ENCODE data around the gene METTL9. TPM values are rescaled to one million over a fixed set of nuclear protein-coding genes. Genes with fewer than 3 reads are reported as not detected.
A peak's percentile ranks its signal among the peaks of the same experiment; 100 is the strongest.

METTL9 gene
- polyA plus RNA-seq, 3 donors = 181 to 400 (median 373) TPM

DNA sequence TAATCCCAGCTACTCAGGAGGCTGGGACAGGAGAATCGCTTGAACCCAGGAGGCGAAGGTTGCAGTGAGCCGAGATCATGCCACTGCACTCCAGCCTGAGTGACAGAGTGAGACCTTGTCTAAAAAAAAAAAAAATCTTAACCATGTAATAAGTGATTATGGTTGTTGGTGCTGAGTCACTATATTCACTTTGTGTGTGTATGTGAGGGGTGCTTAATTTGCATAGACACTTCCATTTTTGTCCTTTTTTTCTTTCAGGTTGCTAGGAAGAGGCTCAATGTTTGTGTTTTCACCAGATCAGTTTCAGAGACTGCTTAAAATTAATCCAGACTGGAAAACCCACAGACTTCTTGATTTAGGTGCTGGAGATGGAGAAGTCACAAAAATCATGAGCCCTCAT, 18.2 kb downstream of the METTL9 start:
- intact Hi-C loops (cut with micrococcal nuclease) = no loop called here

DNA sequence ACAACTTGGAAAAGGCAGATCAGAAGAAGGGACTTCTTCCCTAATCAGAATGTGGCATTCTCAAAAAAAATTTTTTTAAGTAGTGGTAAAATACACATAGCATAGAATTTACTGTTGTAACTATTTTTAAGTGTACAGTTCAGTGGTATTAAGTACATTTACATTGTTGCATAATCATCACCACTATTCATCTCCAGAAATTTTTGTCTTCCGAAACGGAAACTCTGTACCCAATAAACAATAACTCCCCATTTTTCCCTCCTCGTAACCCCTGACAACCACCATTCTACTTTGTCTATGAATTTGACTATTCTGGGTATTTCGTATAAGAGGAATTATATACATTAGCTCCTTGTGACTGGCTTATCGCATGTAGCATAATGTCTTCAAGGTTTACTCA, 18.9 kb downstream of the METTL9 start:
- Histone ChIP-seq H3K79me2 (ENCODE audit: insufficient read depth, low read length) (peaks cover 100% of the 10 kb centered on the region), H3K4me2 (replicated peaks; ENCODE audit: extremely low read depth, low read length, poor library complexity, severe bottlenecking) (no peak overlapping the region), H4K20me1 (ENCODE audit: insufficient read depth, low read length) (peaks cover 73% of the 10 kb centered on the region), H3K9me3 (replicated peaks in 1 of 2; ENCODE audit: control insufficient read depth in 1 of 2, insufficient read depth in 1 of 2, low read length in 2 of 2) (no peaks in the 10 kb centered on the region), H3K9ac (ENCODE audit: insufficient read depth, low read length, poor library complexity, severe bottlenecking) (no peak overlapping the region), H3K36me3 (replicated peaks in 1 of 2; ENCODE audit: control insufficient read depth in 1 of 2, insufficient read depth in 2 of 2, low read length in 2 of 2) (peaks cover 20 to 50% of the 10 kb centered on the region in 2 donors), H3K27ac (ENCODE audit: low read depth in 1 of 2, low read length in 2 of 2) (peak overlapping the region in 1 of 2 donors; percentile 74), H3K4me1 (ENCODE audit: control insufficient read depth in 1 of 2, insufficient read depth in 2 of 2, low read length in 2 of 2) (peaks cover 85 to 88% of the 10 kb centered on the region in 2 donors), H3K27me3 (ENCODE audit: control insufficient read depth in 2 of 2, insufficient read depth in 2 of 2, low read length in 2 of 2) (no peaks in the 10 kb centered on the region), H2AFZ (ENCODE audit: insufficient read depth, low read depth, low read length, poor library complexity, severe bottlenecking) (no peak overlapping the region), H3K4me3 (replicated peaks in 1 of 3; ENCODE audit: low read depth in 2 of 3, low read length in 3 of 3) (peak overlapping the region in 1 of 3 experiments; percentile 38)
- H3K27ac Mint-ChIP-seq = peak overlapping the region; percentile 76 to 95 (median 87)
- no CpG with 5 or more reads among the region's 5 CpGs for WGBS (ENCODE audit: insufficient coverage)
- peak in 2 of 3 donors; percentile 21 to 28 for DNase-seq
- H3K4me1 Mint-ChIP-seq = peaks cover 81% of the 10 kb centered on the region
- intact Hi-C loops (cut with micrococcal nuclease) = no loop called here
- peaks cover 62 to 83% of the 10 kb centered on the region in 2 donors for H3K36me3 Mint-ChIP-seq
- no peak overlapping the region for H3K4me3 Mint-ChIP-seq
- TF ChIP-seq, protein P1, sequence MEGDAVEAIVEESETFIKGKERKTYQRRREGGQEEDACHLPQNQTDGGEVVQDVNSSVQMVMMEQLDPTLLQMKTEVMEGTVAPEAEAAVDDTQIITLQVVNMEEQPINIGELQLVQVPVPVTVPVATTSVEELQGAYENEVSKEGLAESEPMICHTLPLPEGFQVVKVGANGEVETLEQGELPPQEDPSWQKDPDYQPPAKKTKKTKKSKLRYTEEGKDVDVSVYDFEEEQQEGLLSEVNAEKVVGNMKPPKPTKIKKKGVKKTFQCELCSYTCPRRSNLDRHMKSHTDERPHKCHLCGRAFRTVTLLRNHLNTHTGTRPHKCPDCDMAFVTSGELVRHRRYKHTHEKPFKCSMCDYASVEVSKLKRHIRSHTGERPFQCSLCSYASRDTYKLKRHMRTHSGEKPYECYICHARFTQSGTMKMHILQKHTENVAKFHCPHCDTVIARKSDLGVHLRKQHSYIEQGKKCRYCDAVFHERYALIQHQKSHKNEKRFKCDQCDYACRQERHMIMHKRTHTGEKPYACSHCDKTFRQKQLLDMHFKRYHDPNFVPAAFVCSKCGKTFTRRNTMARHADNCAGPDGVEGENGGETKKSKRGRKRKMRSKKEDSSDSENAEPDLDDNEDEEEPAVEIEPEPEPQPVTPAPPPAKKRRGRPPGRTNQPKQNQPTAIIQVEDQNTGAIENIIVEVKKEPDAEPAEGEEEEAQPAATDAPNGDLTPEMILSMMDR (IDR thresholded peaks at IDR 0.05) = no peak
- H3K9me3 Mint-ChIP-seq = peaks cover 0 to 2% (median 0%) of the 10 kb centered on the region in 7 donors
- peaks cover 0 to 2% (median 0%) of the 10 kb centered on the region in 3 donors for H3K27me3 Mint-ChIP-seq (ENCODE audit: low read depth in 3 of 3)

More for the DNA sequence above, 18.2 kb downstream of the METTL9 start:
- peaks cover 61 to 82% of the 10 kb centered on the region in 2 donors for H3K36me3 Mint-ChIP-seq
- peaks cover 0 to 2% (median 0%) of the 10 kb centered on the region in 3 donors for H3K27me3 Mint-ChIP-seq (ENCODE audit: low read depth in 3 of 3)
- no peaks in the 10 kb centered on the region for H3K9me3 ChIP-seq (replicated peaks in 1 of 2; ENCODE audit: control insufficient read depth in 1 of 2, insufficient read depth in 1 of 2, low read length in 2 of 2)
- H3K4me2 ChIP-seq (replicated peaks; ENCODE audit: extremely low read depth, low read length, poor library complexity, severe bottlenecking) = no peak overlapping the region
- H3K27me3 ChIP-seq (ENCODE audit: control insufficient read depth in 2 of 2, insufficient read depth in 2 of 2, low read length in 2 of 2) = no peaks in the 10 kb centered on the region
- peaks cover 87% of the 10 kb centered on the region for H3K4me1 Mint-ChIP-seq
- H3K9me3 Mint-ChIP-seq = peaks cover 0 to 2% (median 0%) of the 10 kb centered on the region in 7 donors
- TF ChIP-seq, protein P1 (IDR thresholded peaks at IDR 0.05) = no peak
- peak; percentile 42 to 80 (median 63) for DNase-seq
- no peak overlapping the region for H3K9ac ChIP-seq (ENCODE audit: insufficient read depth, low read length, poor library complexity, severe bottlenecking)
- H3K36me3 ChIP-seq (replicated peaks in 1 of 2; ENCODE audit: control insufficient read depth in 1 of 2, insufficient read depth in 2 of 2, low read length in 2 of 2) = peaks cover 14 to 44% of the 10 kb centered on the region in 2 donors
- H3K79me2 ChIP-seq (ENCODE audit: insufficient read depth, low read length) = peaks cover 100% of the 10 kb centered on the region
- peaks cover 92 to 95% of the 10 kb centered on the region in 2 donors for H3K4me1 ChIP-seq (ENCODE audit: control insufficient read depth in 1 of 2, insufficient read depth in 2 of 2, low read length in 2 of 2)
- peak overlapping the region; percentile 8 to 74 for H3K27ac ChIP-seq (ENCODE audit: low read depth in 1 of 2, low read length in 2 of 2)
- no peak overlapping the region for H3K4me3 ChIP-seq (replicated peaks in 1 of 3; ENCODE audit: low read depth in 2 of 3, low read length in 3 of 3)
- WGBS (ENCODE audit: insufficient coverage) = no CpG with 5 or more reads among the region's 3 CpGs
- H4K20me1 ChIP-seq (ENCODE audit: insufficient read depth, low read length) = peaks cover 74% of the 10 kb centered on the region
- no peak overlapping the region for H3K4me3 Mint-ChIP-seq
- no peak overlapping the region for H2AFZ ChIP-seq (ENCODE audit: insufficient read depth, low read depth, low read length, poor library complexity, severe bottlenecking)
- peak overlapping the region; percentile 76 to 95 (median 87) for H3K27ac Mint-ChIP-seq

All from CD14-positive monocyte (primary cell).